HuH-7.5 (cell line): ENCODE data around the gene MYL5.
A peak's percentile ranks its signal among the peaks of the same experiment; 100 is the strongest.
"Not testable (repeated sequence)": the region's sequence is repeated elsewhere in the genome, so short reads cannot be mapped to it uniquely, and the experiment has no call there.

Experiments
- DNase-seq: peaks from one replicate; pipeline ENCODE4 v3.0.0; 2011; ENCODE audit warnings: low spot score

MYL5 gene

DNA sequence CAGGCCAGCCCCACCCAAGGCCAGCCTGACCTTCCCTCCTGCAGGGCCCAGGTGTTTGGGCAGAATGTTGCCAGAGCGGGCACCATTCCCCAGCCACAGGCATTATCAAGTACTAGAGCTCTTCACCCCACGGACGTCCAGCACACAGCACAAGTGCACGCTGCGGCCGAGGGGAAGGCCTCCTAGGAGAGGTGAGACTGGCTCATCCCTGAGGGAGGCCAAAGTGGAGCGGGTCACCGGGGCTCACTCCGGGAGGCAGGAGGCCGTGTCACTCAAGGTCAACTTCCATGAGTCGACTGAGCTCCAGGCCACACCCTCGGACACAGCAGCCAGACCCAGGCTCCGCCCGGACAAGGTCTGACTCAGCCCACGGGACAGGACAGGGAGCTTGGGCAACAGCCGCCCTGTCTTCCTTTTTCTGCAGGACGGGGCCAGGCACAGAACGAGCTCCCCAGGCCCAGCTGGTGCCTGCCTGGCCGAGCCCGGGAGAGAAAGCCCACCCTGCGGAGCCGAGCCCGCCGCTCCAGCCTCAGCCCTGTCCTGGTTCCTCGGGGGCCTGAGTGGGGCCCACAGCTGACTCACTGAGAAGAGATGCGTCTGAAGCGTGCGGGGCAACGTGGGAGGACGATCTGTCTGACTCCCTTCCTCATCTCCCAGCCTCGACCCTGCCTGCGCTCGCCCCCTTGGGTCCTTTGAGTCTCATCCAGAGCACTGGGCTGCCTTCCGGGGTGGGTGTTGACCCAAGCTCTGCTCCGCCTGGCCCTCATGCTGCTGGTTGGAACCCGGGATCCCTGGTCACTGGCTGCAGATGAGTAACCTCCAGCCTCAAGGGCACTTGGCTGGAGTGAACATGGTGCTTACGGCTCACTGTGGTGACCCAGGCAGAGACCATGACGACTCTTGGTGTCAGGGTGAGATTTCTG, 13.0 kb downstream of the MYL5 start:
- peak; percentile 100 for DNase-seq

GRCh38 chr4:687971-688853, 13.9 kb downstream of the MYL5 start:
- DNase-seq = no peak

DNA sequence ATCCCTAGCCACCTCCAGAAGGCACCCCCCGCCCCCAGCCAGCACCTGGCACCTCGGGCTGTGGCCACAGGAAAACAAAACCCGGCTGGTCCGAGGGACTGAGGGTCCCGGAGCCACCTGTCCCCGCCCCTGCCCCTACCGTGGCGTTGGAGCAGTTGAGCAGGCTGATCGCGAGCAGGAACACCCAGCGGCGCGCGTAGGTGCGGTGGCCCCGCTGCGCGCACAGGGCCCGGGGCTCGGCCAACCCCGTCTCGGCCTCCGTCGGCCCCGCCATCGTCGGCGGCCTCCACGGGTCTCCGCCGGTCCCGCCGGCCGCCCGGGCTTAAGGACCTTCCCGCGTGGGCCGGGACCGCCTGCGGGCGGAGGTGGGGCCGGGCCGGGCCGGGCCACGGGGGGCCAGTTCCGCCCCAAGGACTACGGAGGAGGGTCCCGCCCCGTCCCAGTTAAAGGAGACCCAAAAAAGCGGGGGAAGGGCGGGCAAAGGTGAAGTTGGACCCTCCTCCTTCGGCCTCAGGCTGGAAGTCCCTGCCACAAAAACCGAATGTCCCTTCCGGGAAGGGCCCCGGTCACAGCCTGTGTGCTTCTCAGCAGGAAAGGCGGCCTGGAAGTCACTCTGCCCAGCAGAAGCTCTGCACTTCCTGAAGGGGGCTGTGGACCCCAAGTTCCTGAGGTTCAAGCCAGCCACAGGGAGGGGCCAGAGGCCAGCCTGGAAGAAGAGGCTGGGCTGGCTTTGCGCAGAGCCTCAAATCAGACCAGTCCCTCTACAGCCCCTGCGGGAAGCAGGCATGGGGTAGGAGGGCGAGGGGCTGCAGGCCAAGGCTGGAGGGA, 14.7 kb downstream of the MYL5 start, which contains the start of gene SLC49A3:
Gene SLC49A3, minus strand, starts transcription at position 298 of the 828 bp plus-strand sequence. Its CDS starts 24 bp downstream, at position 274.
- DNase-seq = no peak

GRCh38 chr4:689723-690122, 15.4 kb downstream of the MYL5 start:
- no peak for DNase-seq

DNA sequence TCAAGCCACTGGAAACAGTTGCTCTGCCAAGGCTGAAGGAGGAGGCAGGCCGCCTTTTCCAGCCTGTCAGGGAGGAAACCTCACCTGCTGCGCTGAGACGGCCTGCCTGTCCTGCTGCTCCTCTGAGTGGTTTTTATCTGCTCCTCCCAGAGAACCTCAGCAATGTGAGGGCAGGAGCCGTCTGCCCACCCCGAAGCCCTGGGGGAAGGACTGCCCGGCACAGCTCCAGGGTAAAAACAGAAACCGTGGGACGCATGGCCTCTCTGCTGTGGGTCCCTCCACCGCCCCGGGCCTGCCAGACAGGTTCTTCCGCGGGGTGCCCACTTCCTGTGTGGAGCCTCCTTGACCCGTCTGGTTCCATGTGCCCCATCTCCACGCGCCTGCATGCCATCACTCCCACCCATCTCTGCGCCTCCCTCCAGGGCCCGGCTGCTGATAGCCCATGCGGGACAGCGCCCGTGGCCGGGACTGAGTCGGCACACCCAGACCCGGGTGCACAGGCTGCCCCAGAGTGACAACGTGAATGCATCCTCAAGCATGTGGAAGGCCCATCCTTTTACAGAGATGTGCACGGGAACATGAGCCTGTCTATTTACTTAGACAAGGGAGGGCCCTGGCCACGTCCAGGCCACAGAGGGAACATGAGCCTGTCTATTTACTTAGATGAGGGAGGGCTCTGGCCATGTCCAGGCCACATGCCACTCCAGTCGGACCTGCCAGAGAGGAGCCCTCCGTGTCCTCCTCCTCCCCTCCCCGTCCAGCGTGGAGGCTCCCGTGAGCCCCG, 18.6 kb downstream of the MYL5 start:
- DNase-seq = no peak

- not testable (repeated sequence) for DNase-seq
Observed at GRCh38 chr4:694341-694940, 20.1 kb downstream of the MYL5 start.

DNA sequence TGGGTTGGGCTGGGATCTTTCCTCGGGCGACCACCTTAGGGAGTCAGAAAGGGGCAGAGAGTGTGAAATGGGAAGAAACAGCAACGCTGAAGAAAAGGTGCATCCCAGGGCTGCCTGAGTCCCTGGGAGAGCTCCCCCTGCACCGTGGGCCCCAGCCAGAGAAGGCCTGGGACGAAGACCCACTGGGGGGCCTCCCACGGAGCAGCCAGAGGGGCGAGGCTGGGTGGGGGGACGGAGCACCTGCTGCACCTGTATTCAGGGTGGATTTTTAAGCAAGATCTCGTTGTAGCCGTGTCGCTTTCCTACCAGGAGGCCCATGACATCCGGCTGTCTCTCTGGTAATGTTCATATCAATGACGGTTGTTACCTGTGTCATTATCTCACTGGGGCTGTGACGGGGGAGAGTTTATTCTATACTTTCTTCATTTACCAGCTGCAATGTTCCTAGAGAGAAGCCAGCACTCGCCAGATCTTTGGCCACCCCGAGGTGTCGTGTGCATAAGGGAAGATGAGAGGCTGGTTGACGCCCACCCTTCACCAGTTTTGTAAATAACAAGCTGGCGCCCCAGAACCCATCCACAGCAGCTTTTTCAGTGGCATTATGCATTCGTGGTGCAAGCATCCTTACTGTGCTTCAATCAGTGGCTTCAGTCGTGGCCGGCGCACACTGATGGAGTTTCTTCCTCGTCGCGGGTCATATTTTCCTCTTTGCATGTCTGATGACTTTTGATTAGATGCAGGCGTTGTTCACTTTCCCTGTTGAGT, 25.7 kb downstream of the MYL5 start:
- DNase-seq = no peak

GRCh38 chr4:700587-701264, 26.4 kb downstream of the MYL5 start:
- DNase-seq = no peak

GRCh38 chr4:702618-703048, 28.3 kb downstream of the MYL5 start:
- no peak for DNase-seq

- DNase-seq = no peak
Observed at GRCh38 chr4:703336-704197, 29.2 kb downstream of the MYL5 start.

DNA sequence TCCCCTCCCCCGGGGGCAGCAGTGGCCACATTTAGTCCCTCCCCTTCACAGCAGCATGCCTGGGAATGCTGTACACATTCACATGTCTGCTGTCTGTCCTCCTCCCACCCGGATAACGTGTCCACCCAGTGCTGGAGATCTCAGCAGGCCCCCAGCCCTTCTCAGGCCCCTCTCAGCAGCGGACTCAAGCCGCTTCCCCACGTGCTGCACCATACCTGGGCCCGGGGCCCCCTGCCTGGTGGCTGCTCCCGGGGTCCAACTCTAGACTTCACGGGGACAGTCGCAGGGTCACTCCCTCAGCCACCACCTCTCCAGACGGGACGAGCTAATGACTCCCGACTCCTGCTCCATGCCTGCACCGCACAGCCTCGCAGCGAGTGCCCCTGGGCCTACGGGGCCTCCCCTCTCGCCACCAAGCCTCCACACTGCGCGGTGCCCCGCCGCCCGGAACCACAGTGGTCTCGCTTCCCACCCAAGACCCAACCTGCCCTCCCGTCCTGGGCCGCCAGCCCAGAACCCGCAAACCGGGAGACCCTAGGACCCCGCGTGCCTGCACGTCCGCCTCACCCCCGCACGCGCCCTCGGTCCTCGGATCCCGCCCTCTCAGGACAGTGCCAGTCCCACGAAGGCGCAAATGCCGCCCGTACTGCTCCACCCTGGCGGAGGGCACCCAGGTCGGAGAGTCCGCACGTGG, 30.0 kb downstream of the MYL5 start:
- no peak for DNase-seq

DNA sequence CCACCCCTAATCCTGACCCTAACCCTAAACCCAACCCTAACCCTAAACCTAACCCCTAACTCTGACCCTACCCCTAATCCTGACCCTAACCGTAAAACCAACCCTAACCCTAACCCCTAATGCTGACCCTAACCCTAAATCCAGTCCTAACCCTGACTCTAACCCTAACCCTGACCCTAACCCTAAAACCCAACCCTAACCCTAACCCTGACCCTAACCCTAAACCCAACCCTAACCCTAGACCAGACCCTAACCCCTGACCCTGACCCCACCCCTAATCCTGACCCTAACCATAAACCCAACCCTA, 30.6 kb downstream of the MYL5 start:
- no peak for DNase-seq

- peak; percentile 99 for DNase-seq
Observed at GRCh38 chr4:705278-706082, 31.1 kb downstream of the MYL5 start, which contains the start of gene PCGF3. Gene PCGF3, plus strand, starts transcription at chr4:705832. Its CDS starts 27,849 bp downstream, at chr4:733681.

DNA sequence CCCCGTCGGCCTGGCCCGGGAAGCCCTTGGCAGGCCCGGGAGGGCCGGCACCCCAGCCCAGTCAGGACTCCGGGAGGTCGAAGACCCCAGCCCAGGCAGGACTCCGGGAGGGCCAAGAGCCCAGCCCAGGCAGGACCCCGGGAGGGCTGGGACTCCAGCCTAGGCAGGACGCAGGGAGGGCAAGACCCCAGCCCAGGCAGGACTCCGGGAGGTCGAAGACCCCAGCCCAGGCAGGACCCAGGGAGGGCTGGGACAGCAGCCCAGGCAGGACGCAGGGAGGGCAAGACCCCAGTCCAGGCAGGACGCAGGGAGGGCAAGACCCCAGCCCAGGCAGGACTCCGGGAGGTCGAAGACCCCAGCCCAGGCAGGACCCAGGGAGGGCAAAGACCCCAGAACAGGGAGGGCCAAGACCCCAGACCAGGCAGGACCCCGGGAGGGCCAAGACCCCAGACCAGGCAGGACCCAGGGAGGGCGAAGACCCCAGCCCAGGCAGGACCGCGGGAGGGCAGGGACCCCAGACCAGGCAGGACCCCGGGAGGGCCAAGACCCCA, 31.8 kb downstream of the MYL5 start:
- DNase-seq = not testable (repeated sequence)

DNA sequence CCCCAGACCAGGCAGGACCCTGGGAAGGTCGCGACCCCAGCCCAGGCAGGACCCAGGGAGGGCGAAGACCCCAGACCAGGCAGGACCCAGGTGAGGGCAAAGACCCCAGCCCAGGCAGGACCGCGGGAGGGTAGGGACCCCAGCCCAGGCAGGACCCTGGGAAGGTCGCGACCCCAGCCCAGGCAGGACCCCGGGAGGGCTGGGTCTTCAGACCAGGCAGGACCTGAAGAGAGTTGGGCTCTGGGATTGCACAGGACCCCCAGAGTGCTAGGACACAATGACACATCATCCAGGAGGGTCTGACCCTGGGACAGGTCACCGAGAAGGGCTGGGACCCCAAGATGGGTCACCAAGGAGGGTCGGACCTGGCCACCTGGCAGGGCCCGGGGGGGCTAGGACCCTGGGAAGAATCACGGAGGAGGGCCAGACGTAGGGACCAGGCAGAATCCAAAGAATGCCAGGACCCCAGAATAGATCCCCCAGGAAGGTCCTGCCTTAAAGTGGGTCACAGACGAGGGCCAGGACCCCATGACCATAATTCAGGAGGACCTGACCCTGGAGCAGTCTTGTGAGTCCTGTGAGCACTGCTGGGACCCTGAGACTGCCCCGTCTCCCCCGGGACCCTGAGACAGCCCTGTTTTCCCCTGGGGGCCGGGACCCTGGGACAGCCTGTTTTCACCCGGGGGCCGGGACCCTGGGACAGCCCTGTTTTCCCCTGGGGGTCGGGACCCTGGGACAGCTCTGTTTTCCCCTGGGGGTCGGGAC, 32.7 kb downstream of the MYL5 start:
- DNase-seq = no peak
